H9 (cell line): Measurements from ENCODE around the gene PRR14. TPM values are rescaled to one million over a fixed set of nuclear protein-coding genes. Genes with fewer than 3 reads are reported as not detected.

Experiments
- DNase-seq: peaks from one replicate; pipeline ENCODE4 v3.0.0-alpha.2; 2017
- H2AFZ ChIP-seq: one replicate; pipeline ENCODE4 v1.6.1; 2013; ENCODE audit warnings: mild to moderate bottlenecking, low read length, control low read depth, moderate library complexity
- H2AK5ac ChIP-seq: 2 replicates; pipeline ENCODE4 v1.6.1; 2013; ENCODE audit warnings: low read length, control low read depth, mixed read lengths; ENCODE audit not compliant: insufficient read length
- H2BK120ac ChIP-seq: one replicate; pipeline ENCODE4 v1.6.1; 2013; ENCODE audit warnings: low read depth, mild to moderate bottlenecking, low read length, control low read depth, inconsistent platforms; ENCODE audit not compliant: poor library complexity, severe bottlenecking
- H2BK12ac ChIP-seq: 2 replicates; pipeline ENCODE4 v1.6.1; 2013; ENCODE audit warnings: low read length, control low read depth, mixed read lengths, low read depth; ENCODE audit not compliant: insufficient read length
- H2BK15ac ChIP-seq: 2 replicates; pipeline ENCODE4 v1.6.1; 2013; ENCODE audit warnings: low read depth, low read length, control low read depth
- H2BK20ac ChIP-seq: one replicate; pipeline ENCODE4 v1.6.1; 2013; ENCODE audit warnings: low read depth, mild to moderate bottlenecking, low read length, control low read depth, inconsistent platforms; ENCODE audit not compliant: poor library complexity, severe bottlenecking
- H2BK5ac ChIP-seq: 2 replicates; pipeline ENCODE4 v1.6.1; 2013; ENCODE audit warnings: low read length, control low read depth, mixed read lengths; ENCODE audit not compliant: insufficient read length
- H3K14ac ChIP-seq: 2 replicates; pipeline ENCODE4 v1.6.1; 2013; ENCODE audit warnings: low read length, control low read depth; ENCODE audit not compliant: insufficient read depth
- H3K18ac ChIP-seq: 2 replicates; pipeline ENCODE4 v1.6.1; 2013; ENCODE audit warnings: low read depth, mild to moderate bottlenecking, mixed read lengths, low read length, control low read depth; ENCODE audit not compliant: insufficient read length
- H3K23ac ChIP-seq: 2 replicates; pipeline ENCODE4 v1.6.1; 2013; ENCODE audit warnings: low read length, control low read depth, mixed read lengths, low read depth; ENCODE audit not compliant: insufficient read length
- H3K23me2 ChIP-seq: 2 replicates; pipeline ENCODE4 v1.6.1; 2013; ENCODE audit warnings: low read depth, mild to moderate bottlenecking, mixed read lengths, low read length, control low read depth; ENCODE audit not compliant: insufficient read length, poor library complexity, severe bottlenecking
- H3K27ac ChIP-seq: 2 replicates; pipeline ENCODE4 v1.5.1; 2013; ENCODE audit warnings: low read length, control low read depth, mixed read lengths, low read depth; ENCODE audit not compliant: insufficient read length
- H3K27me3 ChIP-seq: 2 replicates; pipeline ENCODE4 v1.6.1; 2013; ENCODE audit warnings: low read length, control low read depth, inconsistent platforms; ENCODE audit not compliant: insufficient read depth
- H3K4ac ChIP-seq: 2 replicates; pipeline ENCODE4 v1.6.1; 2013; ENCODE audit warnings: low read depth, mild to moderate bottlenecking, control low read depth, inconsistent platforms, low read length, moderate library complexity
- H3K4me1 ChIP-seq: 2 replicates; pipeline ENCODE4 v1.6.1; 2013; ENCODE audit warnings: low read length, control low read depth, inconsistent platforms; ENCODE audit not compliant: insufficient read depth
- H3K4me2 ChIP-seq: 2 replicates; pipeline ENCODE4 v1.6.1; 2013; ENCODE audit warnings: low read length, control low read depth, mixed read lengths; ENCODE audit not compliant: insufficient read length, insufficient read depth
- H3K56ac ChIP-seq: 2 replicates; pipeline ENCODE4 v1.6.1; 2013; ENCODE audit warnings: low read depth, mild to moderate bottlenecking, mixed read lengths, low read length, control low read depth; ENCODE audit not compliant: insufficient read length
- H3K79me1 ChIP-seq: 2 replicates; pipeline ENCODE4 v1.6.1; 2013; ENCODE audit warnings: low read depth, mild to moderate bottlenecking, moderate library complexity, low read length, control low read depth, inconsistent platforms; ENCODE audit not compliant: insufficient read depth, poor library complexity, severe bottlenecking
- H3K79me2 ChIP-seq: 2 replicates; pipeline ENCODE4 v1.6.1; 2013; ENCODE audit warnings: low read length, control low read depth, inconsistent platforms; ENCODE audit not compliant: insufficient read depth
- H3K9ac ChIP-seq: 2 replicates; pipeline ENCODE4 v1.6.1; 2013; ENCODE audit warnings: low read length, control low read depth, mixed read lengths; ENCODE audit not compliant: insufficient read length; ENCODE audit errors: extremely low read depth
- H3K9me3 ChIP-seq: one replicate; pipeline ENCODE4 v1.6.1; 2013; ENCODE audit warnings: low read depth, low read length, inconsistent platforms; ENCODE audit not compliant: control insufficient read depth
- H3T11ph ChIP-seq: one replicate; pipeline ENCODE4 v1.6.1; 2013; ENCODE audit warnings: mild to moderate bottlenecking, low read length, control low read depth, inconsistent platforms
- H4K20me1 ChIP-seq: one replicate; pipeline ENCODE4 v1.6.1; 2013; ENCODE audit not compliant: control insufficient read depth, insufficient read length, insufficient read depth
- H4K5ac ChIP-seq: 2 replicates; pipeline ENCODE4 v1.6.1; 2013; ENCODE audit warnings: low read depth, mild to moderate bottlenecking, mixed read lengths, low read length, control low read depth; ENCODE audit not compliant: insufficient read length
- H4K8ac ChIP-seq: replicated peaks from 2 replicates; pipeline ENCODE4 v1.6.1; 2013; ENCODE audit warnings: low read length, control low read depth, mixed read lengths, low read depth; ENCODE audit not compliant: insufficient read length
- H4K91ac ChIP-seq: 2 replicates; pipeline ENCODE4 v1.6.1; 2013; ENCODE audit warnings: low read depth, mild to moderate bottlenecking, moderate library complexity, mixed read lengths, low read length, control low read depth; ENCODE audit not compliant: insufficient read length
- H3K27ac Mint-ChIP-seq, 3 experiments: 2 replicates in 2 of 3; 3 replicates in 1 of 3; pipeline ENCODE4 v1.8.0; 2020 to 2021; ENCODE audit warnings: mixed read lengths in 3 of 3, mild to moderate bottlenecking in 1 of 3, moderate library complexity in 1 of 3
- H3K27me3 Mint-ChIP-seq: 2 replicates; pipeline ENCODE4 v1.8.0; 2021; ENCODE audit warnings: low read depth, mild to moderate bottlenecking, moderate library complexity, mixed read lengths
- H3K36me3 Mint-ChIP-seq, 3 experiments: 2 replicates in 2 of 3; 3 replicates in 1 of 3; pipeline ENCODE4 v1.8.0; 2020 to 2021; ENCODE audit warnings: low read depth in 3 of 3, mixed read lengths in 3 of 3; ENCODE audit not compliant: insufficient read depth in 1 of 3
- H3K4me1 Mint-ChIP-seq, 2 experiments: 2 replicates each; pipeline ENCODE4 v1.8.0; 2020; ENCODE audit warnings: mixed read lengths in 2 of 2
- H3K4me3 Mint-ChIP-seq, 2 experiments: 2 replicates in 1 of 2; 3 replicates in 1 of 2; pipeline ENCODE4 v1.8.0; 2020 to 2021; ENCODE audit warnings: mild to moderate bottlenecking in 2 of 2, mixed read lengths in 2 of 2, moderate library complexity in 1 of 2
- H3K9me3 Mint-ChIP-seq, 2 experiments: 2 replicates in 1 of 2; 3 replicates in 1 of 2; pipeline ENCODE4 v1.8.0; 2020; ENCODE audit warnings: mild to moderate bottlenecking in 2 of 2, mixed read lengths in 2 of 2, moderate library complexity in 1 of 2
- CTCF ChIP-seq: fragments of 200-600 bp; sonication (generic); conservative IDR thresholded peaks from 3 replicates; pipeline ENCODE4 v1.8.0; 2021; ENCODE audit warnings: antibody characterized with exemption, mild to moderate bottlenecking
- WGBS: extraction: QIAGEN DNeasy Blood & Tissue Kit; methylation state at CpG from one replicate; pipeline ENCODE4 v1.1.7; 2013; ENCODE audit warnings: missing lambda C conversion rate, low lambda C conversion rate, mixed read lengths; ENCODE audit not compliant: insufficient read length; ENCODE audit errors: extremely low coverage; 5-methylcytosine and 5-hydroxymethylcytosine counted together
- total RNA-seq: library from RNA; stranded (reverse); gene quantifications from 2 replicates; pipeline ENCODE4 v1.2.1, GENCODE V29; 2021

Gene PRR14
- total RNA-seq, 1 experiment from 2014 or later: 11.6 TPM

DNA sequence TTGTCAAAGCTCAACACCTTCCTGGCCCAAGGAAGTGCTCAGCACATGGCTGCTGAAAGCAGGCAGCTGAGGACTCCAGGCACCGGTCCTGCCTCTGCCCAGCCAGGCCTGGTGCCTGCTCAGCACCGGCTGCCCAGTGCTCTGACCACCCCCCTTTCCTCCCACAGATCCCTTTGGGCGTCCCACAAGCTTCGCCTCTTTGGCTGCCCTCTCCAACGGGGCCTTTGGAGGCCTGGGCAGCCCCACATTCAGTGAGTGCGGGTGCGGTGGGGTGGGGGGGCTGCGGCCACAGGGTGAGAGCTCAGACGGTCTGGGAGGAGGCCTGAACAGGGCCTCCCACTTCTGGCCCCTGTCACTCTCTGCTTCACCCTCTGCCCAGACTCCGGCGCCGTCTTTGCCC, 17.6 kb downstream of the PRR14 start:
- no peaks in the 10 kb centered on the region for H3K79me2 ChIP-seq
- H2AK5ac ChIP-seq: no peak overlapping the region
- no peak overlapping the region for H2BK5ac ChIP-seq
- no peak overlapping the region for H3K4me3 Mint-ChIP-seq
- no peak overlapping the region for H3K4ac ChIP-seq
- H3K9me3 ChIP-seq: no peaks in the 10 kb centered on the region
- no peak overlapping the region for H3K18ac ChIP-seq
- H3K36me3 Mint-ChIP-seq: peaks cover 23 to 48% (median 34%) of the 10 kb centered on the region in 3 experiments
- H3K4me1 ChIP-seq: no peaks in the 10 kb centered on the region
- peaks cover 43% of the 10 kb centered on the region for H3K27me3 ChIP-seq
- H3K79me1 ChIP-seq: no peaks in the 10 kb centered on the region
- H2BK20ac ChIP-seq: no peak overlapping the region
- H3K23ac ChIP-seq: no peak overlapping the region
- H3T11ph ChIP-seq: no peak overlapping the region
- H3K4me1 Mint-ChIP-seq: no peaks in the 10 kb centered on the region
- H3K14ac ChIP-seq: no peak overlapping the region
- no peak overlapping the region for H4K91ac ChIP-seq
- no peak overlapping the region for H3K9ac ChIP-seq
- no peak for TF ChIP-seq CTCF
- no peak overlapping the region for H3K27ac ChIP-seq
- H3K23me2 ChIP-seq: peaks cover 5% of the 10 kb centered on the region
- H4K5ac ChIP-seq: no peak overlapping the region
- no peak overlapping the region for H2BK15ac ChIP-seq
- no peaks in the 10 kb centered on the region for H4K20me1 ChIP-seq
- H3K4me2 ChIP-seq: no peak overlapping the region
- H4K8ac ChIP-seq: no peak overlapping the region
- peaks cover 89% of the 10 kb centered on the region for H3K27me3 Mint-ChIP-seq
- no peak overlapping the region for H2BK120ac ChIP-seq
- no peak overlapping the region for H2AFZ ChIP-seq
- WGBS: no CpG with 5 or more reads among the region's 12 CpGs
- no peak overlapping the region for H3K56ac ChIP-seq
- H2BK12ac ChIP-seq: no peak overlapping the region
- H3K27ac Mint-ChIP-seq: peak overlapping the region in 1 of 3 experiments; percentile 86; a peak in 1 of 7 replicates
- DNase-seq: no peak
- no peaks in the 10 kb centered on the region for H3K9me3 Mint-ChIP-seq
